ENCODE results near the gene RAD52.

Gene RAD52

GRCh38 chr12:865614-866013 is 83.9 kb downstream of the RAD52 start:
- DNase-seq, result no peak

GRCh38 chr12:863285-863684 is 86.2 kb downstream of the RAD52 start:
- no peak for DNase-seq

GRCh38 chr12:862303-862911 is 87.1 kb downstream of the RAD52 start:
- DNase-seq, result no peak

All from NCI-H524 (cell line).